SK-N-MC (cell line): Measurements from ENCODE around the gene IGSF23.

Experiments used
- DNase-seq: peaks from one replicate; pipeline ENCODE4 v3.0.0-alpha.2; 2011; ENCODE audit warnings: low read depth, low spot score
- H3K27ac ChIP-seq: fragments of 200-600 bp; sonication (generic); 2 replicates; pipeline ENCODE4 v1.5.1; 2016; ENCODE audit warnings: mixed run types
- H3K36me3 ChIP-seq: fragments of 200-600 bp; sonication (generic); 2 replicates; pipeline ENCODE4 v1.6.1; 2017; ENCODE audit warnings: antibody characterized with exemption, low read length, mixed read lengths; ENCODE audit not compliant: insufficient read depth
- H3K4me3 ChIP-seq: fragments of 200-600 bp; sonication (generic); 2 replicates; pipeline ENCODE4 v1.5.1; 2016
- H3K9ac ChIP-seq: fragments of 200-600 bp; sonication (generic); 2 replicates; pipeline ENCODE4 v1.8.0; 2017; ENCODE audit warnings: mixed run types, mixed read lengths; ENCODE audit not compliant: insufficient read length
- H3K9me3 ChIP-seq: fragments of 200-600 bp; sonication (generic); 2 replicates; pipeline ENCODE4 v1.6.1; 2017; ENCODE audit warnings: low read depth, mild to moderate bottlenecking, antibody characterized with exemption, low read length, moderate library complexity, mixed read lengths
- EZH2 ChIP-seq: fragments of 200-600 bp; sonication (generic); IDR thresholded peaks from one replicate; pipeline ENCODE4 v1.6.1; 2017; ENCODE audit warnings: antibody characterized with exemption
- FOXP2 ChIP-seq: optimal IDR thresholded peaks from 2 replicates; pipeline ENCODE3; 2011; ENCODE audit warnings: mild to moderate bottlenecking, moderate library complexity; ENCODE audit not compliant: insufficient read depth; ENCODE audit errors: extremely low read length, control extremely low read depth
- POLR2AphosphoS5 ChIP-seq: IDR thresholded peaks from 2 replicates; pipeline ENCODE4 v1.6.1; 2012; ENCODE audit warnings: mild to moderate bottlenecking, low read depth, low read length, borderline replicate concordance

Gene IGSF23

GRCh38 chr19:44613295-44614178, at the start of gene IGSF23:
TSS of gene IGSF23 (plus strand) at chr19:44613563. CDS start at chr19:44613646, 83 bp downstream.
- TF ChIP-seq FOXP2 = no peak
- TF ChIP-seq POLR2AphosphoS5 = no peak
- no peak for TF ChIP-seq EZH2
- no peak for DNase-seq
- Histone ChIP-seq H3K4me3 (no peak within 1 kb of the TSS), H3K9me3 (no peaks in the 10 kb centered on the region), H3K27ac (no peak within 1 kb of the TSS), H3K36me3 (no peaks in the 10 kb centered on the region), H3K9ac (no peak within 1 kb of the TSS)

GRCh38 chr19:44566984-44567383, 46.4 kb upstream of the IGSF23 start:
- TF ChIP-seq EZH2 (no peak), FOXP2 (no peak), POLR2AphosphoS5 (no peak)
- Histone ChIP-seq H3K9me3 (no peaks in the 10 kb centered on the region), H3K36me3 (no peaks in the 10 kb centered on the region), H3K4me3 (0 out of 2 replicates have a peak overlapping the region, but pooled peaks have one; percentile 25), H3K9ac (no peak overlapping the region), H3K27ac (0 out of 2 replicates have a peak overlapping the region, but pooled peaks have one; percentile 51)
- DNase-seq = no peak

- H3K4me3 ChIP-seq = no peak overlapping the region
- H3K27ac ChIP-seq = peak overlapping the region; percentile 16; the same call in 1 of the 2 replicates
- H3K9ac ChIP-seq = no peak overlapping the region
- H3K36me3 ChIP-seq = no peaks in the 10 kb centered on the region
- H3K9me3 ChIP-seq = no peaks in the 10 kb centered on the region
- TF ChIP-seq POLR2AphosphoS5 = no peak
- TF ChIP-seq FOXP2 = no peak
- TF ChIP-seq EZH2 = no peak
- DNase-seq = no peak
Observed at GRCh38 chr19:44567745-44568144, 45.6 kb upstream of the IGSF23 start.

- no peak for TF ChIP-seq EZH2
- no peak for TF ChIP-seq POLR2AphosphoS5
- no peak for TF ChIP-seq FOXP2
- Histone ChIP-seq H3K9ac (no peak overlapping the region), H3K36me3 (no peaks in the 10 kb centered on the region), H3K27ac (no peak overlapping the region), H3K9me3 (no peaks in the 10 kb centered on the region), H3K4me3 (no peak overlapping the region)
- DNase-seq = no peak
Observed at GRCh38 chr19:44570603-44570983, 42.8 kb upstream of the IGSF23 start.

GRCh38 chr19:44570984-44571684, 42.2 kb upstream of the IGSF23 start:
- H3K36me3 ChIP-seq = no peaks in the 10 kb centered on the region
- H3K27ac ChIP-seq = no peak overlapping the region
- no peak overlapping the region for H3K9ac ChIP-seq
- TF ChIP-seq EZH2 (no peak), POLR2AphosphoS5 (no peak), FOXP2 (no peak)
- no peaks in the 10 kb centered on the region for H3K9me3 ChIP-seq
- no peak overlapping the region for H3K4me3 ChIP-seq
- DNase-seq = peak; percentile 82

- Histone ChIP-seq H3K27ac (no peak overlapping the region), H3K36me3 (no peaks in the 10 kb centered on the region), H3K9me3 (no peaks in the 10 kb centered on the region), H3K4me3 (no peak overlapping the region), H3K9ac (no peak overlapping the region)
- no peak for DNase-seq
- no peak for TF ChIP-seq POLR2AphosphoS5
- TF ChIP-seq FOXP2 = no peak
- TF ChIP-seq EZH2 = no peak
Observed at GRCh38 chr19:44571830-44572580, 41.4 kb upstream of the IGSF23 start.

GRCh38 chr19:44572581-44572900, 40.8 kb upstream of the IGSF23 start:
- Histone ChIP-seq H3K4me3 (no peak overlapping the region), H3K36me3 (no peaks in the 10 kb centered on the region), H3K27ac (no peak overlapping the region), H3K9ac (no peak overlapping the region), H3K9me3 (no peaks in the 10 kb centered on the region)
- no peak for TF ChIP-seq EZH2
- no peak for TF ChIP-seq POLR2AphosphoS5
- TF ChIP-seq FOXP2 = no peak
- DNase-seq = no peak

GRCh38 chr19:44573183-44573582, 40.2 kb upstream of the IGSF23 start:
- no peak for TF ChIP-seq EZH2
- no peak for TF ChIP-seq FOXP2
- no peak for TF ChIP-seq POLR2AphosphoS5
- H3K9me3 ChIP-seq = no peaks in the 10 kb centered on the region
- H3K36me3 ChIP-seq = no peaks in the 10 kb centered on the region
- peak overlapping the region; percentile 51 for H3K4me3 ChIP-seq
- H3K9ac ChIP-seq = peak overlapping the region; percentile 29
- no peak for DNase-seq
- peak overlapping the region; percentile 76 for H3K27ac ChIP-seq
